GM21825 (cell line): ENCODE data around the gene POLR1C.
"Not testable (repeated sequence)": the region's sequence is repeated elsewhere in the genome, so short reads cannot be mapped to it uniquely, and the experiment has no call there.

Source experiments
- ATAC-seq: cut with Tn5 transposase; IDR thresholded peaks from one replicate; pipeline ENCODE4 v1.9.1; 2021; ENCODE audit warnings: mild to moderate bottlenecking, moderate library complexity; ENCODE audit not compliant: unreplicated experiment

POLR1C gene

DNA sequence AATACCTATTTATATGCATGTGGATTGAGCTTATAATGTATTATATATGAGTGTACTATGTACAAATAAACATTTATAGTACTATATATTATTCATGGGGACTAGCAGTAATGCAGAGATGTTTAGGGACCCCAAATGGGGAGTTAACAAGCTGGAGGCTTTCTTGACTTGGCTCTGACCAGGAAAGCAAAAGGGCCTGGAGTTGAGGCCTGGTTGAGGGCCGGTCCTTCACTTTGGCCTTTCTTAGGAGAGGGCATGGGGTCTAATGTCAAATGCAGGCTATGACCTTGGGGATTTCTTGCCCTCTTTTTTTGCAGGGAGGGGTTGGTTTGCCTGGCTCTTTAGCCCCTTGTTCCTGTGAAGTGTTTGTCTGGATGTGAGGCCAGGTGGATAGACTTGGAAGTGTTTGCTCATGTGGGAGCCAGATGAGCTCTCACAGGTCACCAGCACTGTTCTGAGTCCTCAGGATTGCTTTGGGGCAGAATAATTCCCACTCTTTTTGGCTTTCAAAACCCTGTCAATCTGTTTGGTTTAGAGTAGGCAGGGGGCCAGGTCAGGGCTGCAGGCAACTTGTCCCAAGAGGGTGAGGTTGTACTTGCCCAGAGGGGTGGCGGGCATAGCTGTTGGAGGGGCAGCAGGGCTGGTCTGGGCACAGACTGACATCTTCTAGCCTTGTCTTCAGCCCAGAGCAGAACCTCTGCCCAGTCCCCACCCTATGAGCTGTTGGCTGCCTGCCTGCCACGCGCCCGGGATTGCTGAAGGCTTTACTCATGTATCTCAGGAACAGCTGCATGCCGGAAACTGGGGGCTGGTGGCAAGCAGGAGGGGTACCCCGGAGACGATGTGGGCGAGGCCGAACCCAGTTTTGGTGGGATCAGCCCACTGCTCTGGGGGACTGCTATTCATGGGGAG lies 24.9 kb upstream of the POLR1C start:
- ATAC-seq = no peak

DNA sequence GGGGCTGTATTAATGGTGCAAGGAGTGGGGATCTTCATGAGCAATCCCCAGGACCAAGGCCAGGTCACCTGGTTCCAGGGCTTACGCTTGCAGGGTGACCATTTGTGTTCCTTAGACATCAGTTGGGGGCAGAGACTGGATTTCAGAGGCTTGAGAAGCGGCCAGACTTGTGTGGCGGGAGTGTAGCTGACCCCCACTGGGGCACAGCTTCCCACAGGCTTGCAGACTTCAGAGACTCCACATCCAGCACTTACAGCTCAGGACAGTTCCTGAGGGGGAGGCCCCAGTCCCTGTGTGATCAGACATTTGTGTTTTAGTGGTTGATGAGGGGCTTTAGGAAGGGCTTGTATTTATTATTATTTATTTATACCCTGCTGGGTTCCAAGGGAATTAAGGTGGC lies 24.2 kb upstream of the POLR1C start:
- no peak for ATAC-seq

DNA sequence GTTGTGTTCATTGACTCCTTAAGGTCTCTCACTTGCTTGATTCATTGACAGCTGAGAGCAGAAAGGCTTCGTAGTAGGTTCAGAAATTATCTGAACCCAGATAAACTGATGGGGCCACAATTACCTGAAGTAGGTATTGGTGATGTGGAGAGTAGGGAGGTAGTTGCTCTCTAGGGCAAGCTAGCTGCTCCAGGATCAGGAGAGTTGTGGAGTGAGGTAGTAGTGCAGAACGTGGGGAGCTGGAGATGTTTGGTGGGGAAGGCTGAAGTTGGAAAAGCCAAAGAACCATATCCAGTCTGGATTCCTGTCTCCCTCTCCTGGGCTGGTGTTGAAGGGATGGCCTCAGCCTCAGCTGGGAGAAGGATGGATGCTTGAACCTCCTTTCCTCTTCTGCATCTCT lies 23.7 kb upstream of the POLR1C start:
- no peak for ATAC-seq

DNA sequence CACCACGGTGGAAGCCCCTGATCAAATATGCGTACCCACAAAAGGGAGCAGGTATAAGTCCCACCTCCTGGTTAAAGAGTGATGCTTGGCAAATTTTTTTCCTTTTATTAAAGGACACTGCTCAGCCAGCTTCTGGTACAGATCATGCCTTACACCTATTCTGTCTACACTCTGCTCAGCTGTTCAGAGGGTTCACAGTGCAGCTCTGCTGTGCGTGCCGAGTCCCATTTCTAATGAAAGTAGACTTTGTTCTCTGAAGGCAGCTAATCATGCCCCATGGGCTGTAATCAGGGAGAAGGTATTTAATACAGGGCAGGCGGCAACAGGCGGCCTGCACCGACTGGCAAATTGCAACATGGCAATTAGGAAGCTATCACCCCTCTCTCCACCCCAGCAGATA lies 23.1 kb upstream of the POLR1C start:
- ATAC-seq = no peak

DNA sequence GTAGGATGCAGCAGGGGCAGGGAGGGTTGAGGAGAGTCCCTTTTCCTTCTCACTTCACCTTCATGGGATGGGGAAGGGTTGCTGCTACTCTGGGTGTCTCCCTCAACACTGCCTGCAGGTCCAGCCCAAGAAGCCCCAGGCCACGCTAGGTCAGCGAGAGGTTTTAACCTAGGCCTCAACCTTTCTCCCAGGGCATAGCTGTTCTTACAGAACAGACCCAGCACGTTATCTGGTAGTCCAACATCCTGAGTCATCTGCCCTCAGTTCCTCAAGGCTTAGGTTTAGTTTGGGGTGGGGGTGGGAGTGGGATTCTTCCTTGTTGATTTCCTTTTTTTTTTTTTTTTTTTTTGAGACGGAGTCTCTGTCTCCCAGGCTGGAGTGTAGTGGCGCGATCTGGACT lies 22.6 kb upstream of the POLR1C start:
- ATAC-seq = no peak

DNA sequence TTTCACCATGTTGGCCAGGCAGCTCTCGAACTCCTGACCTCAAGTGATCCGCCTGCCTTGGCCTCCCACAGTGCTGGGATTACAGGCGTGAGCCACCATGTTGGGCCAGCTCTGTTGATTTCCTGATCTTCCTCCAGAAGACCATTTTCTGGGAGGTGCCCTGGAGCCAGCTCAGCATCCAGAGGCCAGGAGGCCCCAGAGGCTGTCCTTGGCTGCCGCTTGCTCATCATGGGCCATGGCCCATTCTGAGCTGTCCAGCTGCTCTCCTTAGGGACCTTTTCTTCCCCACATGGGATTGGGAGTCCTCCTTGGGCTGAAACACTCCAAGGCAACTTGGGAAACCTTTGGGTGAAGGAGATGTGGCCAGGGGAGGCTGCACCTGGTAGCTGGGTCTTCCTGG lies 22.1 kb upstream of the POLR1C start:
- ATAC-seq = no peak

DNA sequence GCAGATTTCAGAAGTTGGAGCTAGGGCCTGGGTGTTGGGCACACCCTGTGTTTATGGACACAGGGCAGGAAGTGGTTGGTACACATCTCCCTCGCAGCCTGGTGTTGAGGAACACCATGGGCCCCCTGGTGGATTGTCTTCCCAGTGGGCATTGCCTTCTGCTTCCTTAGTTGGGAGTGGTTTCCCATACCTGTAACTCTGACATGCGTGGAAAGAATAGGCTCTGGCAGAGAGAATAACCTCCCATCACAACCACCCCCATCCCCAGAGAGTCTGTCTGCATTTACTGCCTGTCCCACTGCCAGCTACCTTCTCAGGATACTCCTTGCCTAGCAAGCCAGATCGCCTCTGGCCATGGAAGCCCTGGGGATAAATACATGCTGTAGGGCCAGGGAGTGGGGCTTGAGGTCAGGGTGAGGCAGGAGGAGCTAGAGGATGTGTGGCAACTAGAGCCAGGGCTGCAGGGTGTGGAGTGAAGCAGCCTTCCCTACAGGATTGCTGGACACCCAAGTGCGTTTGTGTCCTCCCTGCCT lies 21.4 kb upstream of the POLR1C start:
- ATAC-seq = no peak

DNA sequence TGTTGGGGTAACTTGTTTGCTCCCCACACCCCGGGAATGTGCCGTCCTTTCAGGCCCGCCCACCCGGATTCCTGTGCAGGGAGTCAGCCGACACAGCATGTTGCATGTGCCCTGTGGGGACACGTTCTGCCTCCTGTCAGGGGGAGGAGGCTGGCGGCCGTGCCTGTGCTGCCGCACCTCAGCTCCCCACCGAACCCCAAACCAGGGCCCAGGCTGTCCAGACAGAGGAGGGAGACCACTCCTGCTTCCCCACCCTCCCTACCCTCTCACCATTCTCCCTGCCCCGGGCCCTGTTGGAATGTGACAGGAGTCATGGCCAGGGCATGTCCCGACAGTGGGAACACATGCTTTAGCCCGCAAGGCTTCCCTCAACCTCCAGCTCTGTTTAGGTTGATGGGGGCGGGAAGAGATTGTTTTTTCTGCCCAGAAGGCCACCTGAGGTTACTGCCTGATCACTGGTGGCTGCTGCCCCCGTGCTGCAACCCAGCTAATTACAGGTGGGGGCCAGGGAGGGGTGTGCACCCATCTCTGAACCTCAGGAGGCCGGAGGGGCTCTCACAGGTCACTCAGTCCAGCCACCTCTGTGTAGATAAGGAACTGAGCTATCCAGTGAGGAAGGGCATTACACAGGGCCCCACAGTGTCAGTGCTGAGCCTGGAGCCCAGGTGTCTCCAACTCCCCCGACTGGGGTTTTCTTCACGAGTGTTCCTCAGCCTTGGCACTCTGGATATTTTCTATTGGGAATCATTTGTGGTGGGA lies 20.3 kb upstream of the POLR1C start:
- ATAC-seq = no peak

DNA sequence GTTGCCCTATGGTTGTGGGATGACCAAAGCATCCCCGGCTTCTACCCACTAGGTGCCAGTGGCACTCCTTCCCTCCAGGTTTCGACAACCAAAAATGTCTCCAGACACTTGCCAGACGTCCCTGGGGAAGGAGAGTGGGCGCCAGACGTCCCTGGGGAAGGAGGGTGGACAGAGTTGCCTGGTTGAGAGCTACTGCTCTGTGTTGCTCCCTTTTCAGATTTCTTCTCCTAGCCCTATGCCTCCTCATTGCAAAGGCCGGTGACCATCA lies 19.8 kb upstream of the POLR1C start:
- no peak for ATAC-seq

DNA sequence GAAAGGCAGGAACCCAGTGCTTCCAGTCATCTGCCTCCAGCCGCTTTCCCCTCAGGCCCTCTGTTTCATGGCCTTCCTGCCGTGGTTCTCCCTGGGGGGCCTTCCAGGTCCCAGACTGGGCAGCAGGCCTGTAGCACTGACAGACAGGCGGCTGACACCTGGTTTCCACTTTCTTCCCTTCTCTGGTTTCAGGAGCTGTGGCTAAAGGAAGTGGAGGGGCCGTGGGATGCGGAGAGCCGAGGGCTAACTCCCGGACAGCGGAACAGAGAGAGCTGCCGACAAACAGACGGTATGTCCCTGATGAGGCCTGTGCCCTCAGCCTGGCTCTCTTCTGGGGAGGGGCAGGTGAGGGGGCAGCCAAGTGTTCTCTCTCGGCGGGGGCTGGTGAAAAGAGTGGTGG lies 19.2 kb upstream of the POLR1C start:
- no peak for ATAC-seq

DNA sequence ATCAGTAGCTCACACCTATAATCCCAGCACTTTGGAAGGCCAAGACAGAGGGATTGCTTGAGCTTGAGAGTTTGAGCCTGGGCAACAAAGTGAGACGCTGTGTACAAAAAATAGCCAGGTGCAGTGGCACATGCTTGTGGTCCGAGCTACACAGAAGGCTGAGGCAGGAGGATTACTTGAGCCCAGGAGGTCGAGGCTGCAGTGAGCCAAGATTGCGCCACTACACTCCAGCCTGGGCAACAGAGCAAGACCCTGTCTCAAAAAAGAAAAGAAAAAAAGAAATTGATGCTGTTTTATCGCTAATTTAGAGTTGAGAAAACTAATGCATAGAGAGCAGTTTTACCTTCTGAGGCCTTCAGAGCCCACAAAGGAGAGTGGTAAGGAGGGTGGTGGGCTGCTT lies 18.6 kb upstream of the POLR1C start:
- ATAC-seq = not testable (repeated sequence)

DNA sequence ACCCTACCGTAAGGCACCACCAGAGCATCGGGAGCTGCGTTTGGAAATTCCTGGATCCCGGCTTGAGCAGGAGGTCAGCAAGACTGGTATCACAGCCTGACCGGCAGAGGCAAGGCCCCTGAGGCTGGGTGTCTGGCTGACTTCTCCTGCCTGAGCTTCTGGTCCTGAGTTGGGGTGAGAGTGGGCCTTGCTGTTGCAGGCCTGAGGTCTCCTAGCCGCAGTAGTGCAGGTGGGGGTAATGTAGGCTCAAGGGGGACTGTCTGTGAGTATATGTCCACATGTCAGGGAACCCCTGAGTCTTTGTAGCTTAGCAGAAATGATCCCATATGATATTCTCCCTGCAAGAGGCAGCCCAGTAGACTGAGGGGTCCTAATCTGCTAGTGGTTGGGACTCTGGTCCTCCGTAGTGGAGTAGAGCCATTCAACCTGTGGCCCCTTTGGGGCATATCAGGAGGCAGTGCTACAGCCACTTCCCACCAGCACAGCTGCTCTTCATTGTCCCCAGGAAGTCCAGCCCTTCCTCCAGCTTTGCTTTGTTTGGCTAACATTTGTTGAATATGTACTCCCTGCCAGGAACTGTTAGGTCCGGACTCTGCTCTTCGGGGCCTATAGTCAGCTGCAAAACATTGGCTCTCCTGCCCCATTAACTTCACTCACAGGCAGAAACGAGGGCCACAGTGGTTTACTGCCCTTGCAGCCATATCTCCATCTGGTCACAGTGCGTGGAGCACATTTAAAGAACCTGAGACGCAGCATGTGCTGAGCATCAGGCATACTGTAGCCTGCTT lies 17.7 kb upstream of the POLR1C start:
- ATAC-seq = no peak

DNA sequence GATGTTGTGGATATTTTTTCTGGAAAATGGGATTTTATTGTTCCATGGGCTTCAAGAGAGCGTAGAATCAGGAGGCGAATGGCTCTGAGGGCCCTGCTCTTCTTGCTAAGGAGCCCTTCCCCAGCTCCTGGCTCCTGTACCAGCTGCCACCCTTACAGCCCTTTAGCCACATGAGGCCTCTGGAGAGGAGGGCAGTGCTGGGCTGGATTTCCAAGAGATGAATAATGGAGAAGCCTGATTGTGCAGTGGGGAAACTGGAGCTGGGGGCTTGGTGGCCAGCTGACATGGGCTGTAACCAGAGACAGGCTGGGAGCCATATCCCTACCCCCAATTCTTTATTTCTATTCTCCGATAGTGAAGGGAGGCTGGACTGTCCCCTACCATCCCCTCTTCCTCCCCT lies 16.0 kb upstream of the POLR1C start:
- no peak for ATAC-seq

DNA sequence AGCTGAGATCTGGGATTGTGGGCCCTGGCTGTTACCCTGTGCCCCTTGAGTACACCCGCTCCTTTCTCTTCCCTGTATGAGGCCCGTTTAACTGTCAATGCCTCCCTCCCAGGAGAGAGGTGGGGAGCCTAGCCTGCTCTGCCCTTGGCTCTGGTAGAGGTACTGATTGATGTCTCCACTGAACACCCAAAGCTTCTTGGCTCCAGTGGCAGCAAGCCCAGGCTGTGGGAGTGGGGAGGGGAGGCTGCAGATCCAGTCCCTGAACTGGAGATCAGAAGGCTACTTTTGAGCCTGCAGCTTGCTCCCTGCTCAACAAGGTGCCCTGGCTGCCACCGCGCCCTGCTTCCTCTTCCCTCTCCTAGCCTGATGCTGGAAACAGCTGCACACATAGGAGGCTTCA lies 14.2 kb upstream of the POLR1C start:
- no peak for ATAC-seq

DNA sequence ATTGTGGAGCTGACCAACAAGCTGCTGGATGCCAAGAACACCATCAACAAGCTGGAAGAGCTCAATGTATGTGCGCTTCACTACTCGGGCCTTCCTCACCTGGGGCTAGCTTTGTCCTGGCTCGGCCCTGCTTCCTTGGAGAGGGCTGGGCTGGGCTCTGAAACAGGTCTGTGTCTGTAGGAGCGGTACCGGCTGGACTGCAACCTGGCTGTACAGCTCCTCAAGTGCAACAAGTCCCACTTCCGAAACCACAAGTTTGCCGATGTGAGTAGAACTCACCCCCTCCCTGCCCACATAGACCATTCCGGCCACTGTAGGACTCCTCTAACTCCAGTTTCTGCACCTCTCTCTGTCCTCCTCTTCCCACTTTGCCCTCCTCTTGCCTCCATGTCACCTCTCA lies 13.4 kb upstream of the POLR1C start:
- ATAC-seq = no peak

DNA sequence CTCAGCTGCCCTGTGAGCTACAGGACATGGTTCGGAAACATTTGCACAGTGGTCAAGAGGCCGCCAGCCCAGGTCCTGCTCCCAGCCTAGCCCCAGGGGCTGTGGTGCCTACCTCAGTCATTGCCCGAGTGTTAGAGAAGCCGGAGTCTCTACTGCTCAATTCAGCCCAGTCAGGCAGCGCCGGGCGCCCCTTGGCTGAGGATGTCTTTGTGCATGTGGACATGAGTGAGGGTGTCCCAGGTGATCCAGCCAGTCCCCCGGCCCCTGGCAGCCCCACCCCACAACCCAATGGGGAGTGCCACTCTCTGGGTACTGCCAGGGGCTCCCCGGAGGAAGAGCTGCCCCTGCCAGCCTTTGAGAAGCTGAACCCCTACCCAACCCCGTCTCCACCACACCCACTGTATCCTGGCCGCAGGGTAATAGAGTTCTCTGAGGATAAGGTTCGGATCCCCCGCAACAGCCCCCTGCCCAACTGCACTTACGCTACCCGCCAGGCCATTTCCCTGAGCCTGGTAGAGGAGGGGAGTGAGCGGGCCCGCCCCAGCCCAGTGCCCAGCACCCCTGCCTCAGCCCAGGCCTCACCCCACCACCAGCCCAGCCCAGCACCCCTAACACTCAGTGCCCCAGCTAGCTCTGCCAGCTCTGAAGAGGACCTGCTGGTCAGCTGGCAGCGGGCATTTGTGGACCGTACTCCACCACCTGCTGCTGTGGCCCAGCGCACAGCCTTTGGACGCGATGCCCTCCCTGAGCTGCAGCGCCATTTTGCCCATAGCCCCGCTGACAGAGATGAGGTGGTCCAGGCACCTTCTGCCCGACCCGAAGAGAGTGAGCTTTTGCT lies 11.9 kb upstream of the POLR1C start:
- ATAC-seq = no peak

DNA sequence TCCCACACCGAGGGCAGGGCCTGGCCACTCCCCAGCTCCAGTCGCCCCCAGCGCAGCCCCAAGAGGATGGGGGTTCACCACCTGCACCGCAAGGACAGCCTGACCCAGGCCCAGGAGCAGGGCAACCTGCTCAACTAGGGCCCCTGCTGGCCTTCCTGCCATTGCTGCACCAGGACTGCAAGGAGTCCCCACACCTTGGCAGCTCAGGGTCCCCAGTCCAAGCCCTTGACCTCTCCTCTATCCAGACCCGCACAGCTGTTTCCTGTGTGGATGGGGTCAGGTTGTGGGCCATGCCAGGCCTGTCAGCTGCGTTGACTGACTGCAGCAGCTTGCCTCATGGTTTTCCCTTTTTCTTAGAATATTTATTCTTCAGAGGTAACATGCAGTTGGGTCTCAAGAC lies 11.2 kb upstream of the POLR1C start:
- ATAC-seq = no peak

DNA sequence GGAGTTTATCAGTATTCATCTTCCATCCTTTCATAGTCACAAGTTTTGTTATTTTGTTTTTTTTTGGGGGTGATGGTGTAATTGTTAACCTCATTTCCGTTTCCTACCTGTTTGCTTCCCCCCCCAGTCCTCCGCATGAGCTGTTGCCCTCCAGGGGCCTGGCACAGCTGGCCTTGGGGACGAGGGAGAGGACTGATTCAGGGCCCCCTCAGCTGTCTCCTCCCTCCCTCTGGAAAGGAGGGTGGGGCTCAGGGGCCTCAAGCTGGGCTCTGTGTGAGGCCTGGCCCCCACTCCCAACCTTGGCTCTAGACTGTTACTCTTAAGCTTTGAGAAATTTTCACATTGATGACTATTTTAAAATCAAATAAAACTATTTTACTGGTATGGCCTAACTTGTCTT lies 10.7 kb upstream of the POLR1C start:
- no peak for ATAC-seq

DNA sequence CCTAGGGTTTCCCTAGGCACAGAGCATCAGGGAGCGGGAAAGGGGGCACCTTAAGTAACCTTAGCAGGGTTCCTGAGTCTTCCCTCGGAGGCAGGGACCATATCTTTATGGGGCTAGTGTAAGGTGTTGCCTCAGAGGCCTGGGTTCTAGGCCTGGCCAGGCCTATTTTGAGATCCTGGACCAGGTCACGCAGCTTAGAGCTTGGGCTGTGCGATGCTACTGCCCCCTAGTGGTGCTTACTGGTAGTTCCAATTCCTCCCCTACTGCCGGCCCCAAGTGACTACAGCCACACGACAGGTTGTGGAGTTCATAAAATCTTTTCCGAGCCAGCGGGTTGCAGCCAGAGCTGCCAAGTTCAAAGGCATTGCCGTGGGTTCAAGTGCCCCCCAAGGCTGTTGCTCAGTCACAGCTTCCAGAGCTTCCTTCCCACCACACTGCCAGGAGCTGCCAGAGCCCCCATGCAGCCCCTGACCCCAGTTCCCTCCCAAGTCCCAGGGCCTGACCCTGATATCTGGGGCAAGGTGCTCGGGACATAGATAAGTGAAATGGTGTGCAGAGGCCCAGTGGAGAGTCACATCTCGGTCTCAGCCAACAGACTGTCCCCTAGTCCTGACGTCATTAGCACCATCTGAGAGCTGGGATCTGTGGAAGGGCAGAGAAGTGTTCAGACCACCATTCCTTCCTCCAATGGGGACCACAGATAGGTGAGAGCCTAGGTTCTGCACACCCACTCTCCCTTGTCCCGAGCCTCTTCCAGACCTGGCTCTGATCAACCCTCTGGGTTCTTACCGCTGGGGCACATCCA lies 10.0 kb upstream of the POLR1C start:
- ATAC-seq = peak; percentile 49
